MCF 10A (cell line): ENCODE results near the gene MFSD6. TPM values are rescaled to one million over a fixed set of nuclear protein-coding genes. Genes with fewer than 3 reads are reported as not detected.

Source experiments
- BruUV-seq: library from RNA; stranded (reverse); fragments of 400-500 nt; replicated peaks from 2 replicates; lab custom pipeline; 2021; lab: Mats Ljungman, UMichigan
- CTCF ChIA-PET: fragments of 300-600 bp; sonication (Branson Sonifier 250); formaldehyde crosslinking; extraction: SDS; loops from one replicate; lab custom pipeline; 2021; ENCODE audit warnings: antibody characterized with exemption, inconsistent platforms; lab: Yijun Ruan, JAX
- POLR2A ChIA-PET: fragments of 300-600, 350-650 bp; sonication (Branson Sonifier 250); formaldehyde crosslinking; extraction: SDS; loops from one replicate; lab custom pipeline; 2020; ENCODE audit warnings: antibody characterized with exemption, inconsistent platforms; lab: Yijun Ruan, JAX
- DNase-seq: peaks from one replicate; pipeline ENCODE4 v3.0.0-alpha.2; 2018; ENCODE audit not compliant: unreplicated experiment
- H3K27ac Mint-ChIP-seq: one replicate; pipeline ENCODE4 v1.8.0; 2022; ENCODE audit warnings: mild to moderate bottlenecking, low read depth, mixed read lengths; ENCODE audit not compliant: unreplicated experiment
- H3K27me3 Mint-ChIP-seq: one replicate; pipeline ENCODE4 v1.8.0; 2022; ENCODE audit warnings: mixed read lengths; ENCODE audit not compliant: insufficient read depth, unreplicated experiment
- H3K36me3 Mint-ChIP-seq: one replicate; pipeline ENCODE4 v1.8.0; 2022; ENCODE audit warnings: mild to moderate bottlenecking, moderate library complexity, mixed read lengths; ENCODE audit not compliant: insufficient read depth, unreplicated experiment
- H3K4me1 Mint-ChIP-seq: one replicate; pipeline ENCODE4 v1.8.0; 2022; ENCODE audit warnings: mixed read lengths; ENCODE audit not compliant: insufficient read depth, unreplicated experiment
- H3K4me3 Mint-ChIP-seq: one replicate; pipeline ENCODE4 v1.8.0; 2022; ENCODE audit warnings: mild to moderate bottlenecking, moderate library complexity, mixed read lengths; ENCODE audit not compliant: unreplicated experiment
- H3K9me3 Mint-ChIP-seq: one replicate; pipeline ENCODE4 v1.8.0; 2022; ENCODE audit warnings: mixed read lengths; ENCODE audit not compliant: unreplicated experiment
- intact Hi-C: fragments of 100-400 bp; cut with micrococcal nuclease; formaldehyde crosslinking; loops from 2 replicates; pipeline ENCODE4 v1.14.1; 2022
- total RNA-seq: library from RNA; stranded (reverse); gene quantifications from 2 replicates; pipeline ENCODE4 v1.2.3, GENCODE V29; 2022
- TF ChIP-seq, protein P1 (sequence below): fragments of 200-600 bp; IDR thresholded peaks from one replicate; pipeline ENCODE4 v1.8.0; 2022; ENCODE audit warnings: antibody characterized with exemption, mild to moderate bottlenecking; ENCODE audit not compliant: unreplicated experiment

MFSD6 gene
- total RNA-seq, 1 experiment from 2014 or later: 19.7 TPM

DNA sequence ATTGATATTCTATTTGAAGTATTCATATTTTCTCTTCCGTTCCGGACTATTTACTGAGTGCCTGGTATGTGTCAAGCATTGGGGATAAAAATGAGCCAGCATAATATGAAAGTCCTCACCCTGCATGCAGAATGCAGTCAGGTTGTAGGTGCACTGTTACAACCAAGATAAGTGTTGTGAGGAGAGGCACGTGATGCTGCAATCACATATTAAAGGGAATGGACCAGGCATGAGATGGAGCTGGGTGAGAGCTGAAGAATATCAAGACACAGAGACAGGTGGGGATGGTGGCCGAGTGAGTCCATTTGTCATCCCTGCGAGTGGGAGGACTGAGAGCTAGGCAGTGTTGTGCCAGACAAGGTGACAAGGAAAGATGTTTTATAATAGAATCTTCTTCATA, 52.3 kb downstream of the MFSD6 start:
- ChIA-PET CTCF (interaction anchor here (0.9 to 1.0 kb wide), 2 partner anchors 10 to 12 kb away, joined by 3 to 5 read pairs; no protein-coding TSS in a partner anchor), POLR2A (no interaction called here)
- no peaks in the 10 kb centered on the region for H3K27me3 Mint-ChIP-seq
- peaks cover 26% of the 10 kb centered on the region for H3K36me3 Mint-ChIP-seq
- TF ChIP-seq, protein P1, sequence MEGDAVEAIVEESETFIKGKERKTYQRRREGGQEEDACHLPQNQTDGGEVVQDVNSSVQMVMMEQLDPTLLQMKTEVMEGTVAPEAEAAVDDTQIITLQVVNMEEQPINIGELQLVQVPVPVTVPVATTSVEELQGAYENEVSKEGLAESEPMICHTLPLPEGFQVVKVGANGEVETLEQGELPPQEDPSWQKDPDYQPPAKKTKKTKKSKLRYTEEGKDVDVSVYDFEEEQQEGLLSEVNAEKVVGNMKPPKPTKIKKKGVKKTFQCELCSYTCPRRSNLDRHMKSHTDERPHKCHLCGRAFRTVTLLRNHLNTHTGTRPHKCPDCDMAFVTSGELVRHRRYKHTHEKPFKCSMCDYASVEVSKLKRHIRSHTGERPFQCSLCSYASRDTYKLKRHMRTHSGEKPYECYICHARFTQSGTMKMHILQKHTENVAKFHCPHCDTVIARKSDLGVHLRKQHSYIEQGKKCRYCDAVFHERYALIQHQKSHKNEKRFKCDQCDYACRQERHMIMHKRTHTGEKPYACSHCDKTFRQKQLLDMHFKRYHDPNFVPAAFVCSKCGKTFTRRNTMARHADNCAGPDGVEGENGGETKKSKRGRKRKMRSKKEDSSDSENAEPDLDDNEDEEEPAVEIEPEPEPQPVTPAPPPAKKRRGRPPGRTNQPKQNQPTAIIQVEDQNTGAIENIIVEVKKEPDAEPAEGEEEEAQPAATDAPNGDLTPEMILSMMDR: no peak
- no peaks in the 10 kb centered on the region for H3K9me3 Mint-ChIP-seq
- DNase-seq: no peak
- no peak overlapping the region for H3K4me3 Mint-ChIP-seq
- peak overlapping the region; percentile 20 for H3K27ac Mint-ChIP-seq
- BruUV-seq: no TSS peak
- peaks cover 7% of the 10 kb centered on the region for H3K4me1 Mint-ChIP-seq
- intact Hi-C loops: no loop called here

DNA sequence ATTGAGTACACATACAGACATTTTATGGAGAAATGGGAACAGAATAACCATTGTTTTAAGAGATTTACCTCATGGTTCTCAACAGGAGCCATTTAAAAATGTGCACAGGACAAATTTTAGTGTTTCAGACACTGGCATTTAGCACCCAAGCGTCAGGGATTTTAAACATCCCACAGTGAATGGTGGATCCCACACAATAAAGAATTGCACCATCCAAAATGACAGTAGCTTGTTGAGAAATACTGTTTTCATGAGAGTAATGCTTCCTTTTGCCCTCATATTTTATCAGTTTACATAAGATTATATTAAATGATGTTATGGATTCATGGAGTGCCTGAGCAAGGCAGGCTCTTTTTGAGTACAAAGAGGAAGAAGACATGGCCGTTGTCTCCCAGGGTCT, 54.0 kb downstream of the MFSD6 start:
- TF ChIP-seq, protein P1: no peak
- intact Hi-C loops: no loop called here
- Mint-ChIP-seq H3K27me3 (no peaks in the 10 kb centered on the region), H3K4me1 (peaks cover 1% of the 10 kb centered on the region), H3K4me3 (no peak overlapping the region), H3K9me3 (no peaks in the 10 kb centered on the region), H3K27ac (no peak overlapping the region), H3K36me3 (peaks cover 26% of the 10 kb centered on the region)
- DNase-seq: no peak
- no TSS peak for BruUV-seq
- POLR2A ChIA-PET: interaction anchor here (1.3 kb wide), 1 partner anchor 49 kb away, joined by 4 read pairs; no protein-coding TSS in a partner anchor
- CTCF ChIA-PET: no interaction called here

DNA sequence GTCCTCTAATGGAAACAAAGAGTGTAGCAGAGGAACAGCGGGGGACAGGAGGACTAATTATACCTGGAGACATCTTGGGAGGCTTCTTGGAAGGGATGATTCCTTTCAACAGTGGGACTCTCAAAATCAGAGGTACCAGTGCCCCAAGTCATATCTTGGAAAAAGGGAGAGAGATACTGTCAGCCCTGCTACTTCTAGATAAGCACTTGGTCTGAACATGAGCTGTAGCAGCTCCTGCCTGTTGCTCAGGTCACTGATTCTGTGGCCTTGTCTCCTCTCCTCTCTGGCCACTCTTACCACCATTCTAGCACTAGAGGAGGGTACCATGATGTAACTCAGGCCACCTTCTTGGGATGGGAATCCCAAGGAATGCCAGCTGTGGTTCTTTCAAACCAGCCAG, 54.5 kb downstream of the MFSD6 start:
- peaks cover 23% of the 10 kb centered on the region for H3K36me3 Mint-ChIP-seq
- H3K27me3 Mint-ChIP-seq: no peaks in the 10 kb centered on the region
- no TSS peak for BruUV-seq
- no peak overlapping the region for H3K4me3 Mint-ChIP-seq
- ChIA-PET CTCF (interaction anchor here (1.2 kb wide), 1 partner anchor 26 kb away, joined by 3 read pairs; no protein-coding TSS in a partner anchor), POLR2A (interaction anchor here (1.3 kb wide), 1 partner anchor 49 kb away, joined by 4 read pairs; no protein-coding TSS in a partner anchor)
- no peak overlapping the region for H3K27ac Mint-ChIP-seq
- TF ChIP-seq, protein P1: no peak
- H3K9me3 Mint-ChIP-seq: no peaks in the 10 kb centered on the region
- intact Hi-C loops: no loop called here
- no peak for DNase-seq
- H3K4me1 Mint-ChIP-seq: no peaks in the 10 kb centered on the region

DNA sequence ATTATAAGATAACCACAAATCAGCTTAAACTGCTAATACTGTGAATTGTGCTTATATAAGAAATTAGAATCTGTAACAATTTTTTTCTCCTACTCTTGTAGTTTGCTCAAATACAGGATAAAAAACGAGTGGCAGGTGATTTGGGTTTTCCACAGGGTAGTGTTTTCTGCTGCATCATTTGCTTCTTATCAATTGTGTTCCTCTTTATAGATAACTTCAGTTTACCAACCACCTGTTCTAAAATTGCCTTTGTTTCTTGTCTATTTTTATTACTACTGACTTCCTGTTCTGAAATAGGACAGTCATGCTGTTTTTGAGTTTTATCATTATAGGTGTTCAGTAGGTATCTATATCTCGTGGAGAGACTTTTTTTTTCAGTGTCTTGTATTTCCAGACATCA, 56.9 kb downstream of the MFSD6 start:
- no TSS peak for BruUV-seq
- Mint-ChIP-seq H3K4me1 (peaks cover 22% of the 10 kb centered on the region), H3K27me3 (no peaks in the 10 kb centered on the region), H3K9me3 (no peaks in the 10 kb centered on the region), H3K4me3 (no peak overlapping the region), H3K27ac (no peak overlapping the region), H3K36me3 (peaks cover 8% of the 10 kb centered on the region)
- TF ChIP-seq, protein P1: no peak
- ChIA-PET CTCF (no interaction called here), POLR2A (no interaction called here)
- no peak for DNase-seq
- intact Hi-C loops: loop anchor here (5.0 kb wide), 1 partner anchor 58 kb away; the partner anchor contains the start of gene MFSD6
